OCI-LY3 (cell line): ENCODE results near the gene PEX11G.

ENCODE experiments used
- H2AFZ ChIP-seq: fragments of 200-600, 300-600 bp; shearing (Covaris generic); 2 replicates; pipeline ENCODE4 v1.6.0; 2014; ENCODE audit warnings: antibody characterized with exemption, low read depth, low read length
- H3K27ac ChIP-seq: fragments of 200-600, 300-600 bp; sonication (generic); 2 replicates; pipeline ENCODE4 v1.5.1; 2014; ENCODE audit warnings: mild to moderate bottlenecking, low read length, moderate library complexity, mixed read lengths
- H3K27me3 ChIP-seq: fragments of 200-600, 300-600 bp; sonication (generic); 2 replicates; pipeline ENCODE4 v1.6.1; 2014; ENCODE audit warnings: low read depth, low read length, mixed read lengths
- H3K36me3 ChIP-seq: fragments of 200-600, 300-600 bp; sonication (generic); replicated peaks from 2 replicates; pipeline ENCODE3; 2014; ENCODE audit warnings: low read depth, low read length, mixed read lengths
- H3K4me1 ChIP-seq: fragments of 300-600, 200-600 bp; sonication (generic); 2 replicates; pipeline ENCODE4 v1.6.1; 2014; ENCODE audit warnings: low read length, mixed read lengths
- H3K4me2 ChIP-seq: fragments of 200-600, 300-600 bp; sonication (generic); 2 replicates; pipeline ENCODE4 v1.6.1; 2014; ENCODE audit warnings: low read length, mixed read lengths
- H3K4me3 ChIP-seq: fragments of 300-600, 200-600 bp; sonication (generic); 2 replicates; pipeline ENCODE4 v1.5.1; 2014; ENCODE audit warnings: antibody characterized with exemption, mild to moderate bottlenecking, low read length, moderate library complexity
- H3K79me2 ChIP-seq: fragments of 300-600, 200-600 bp; shearing (Covaris generic); 2 replicates; pipeline ENCODE4 v1.6.1; 2014; ENCODE audit warnings: mild to moderate bottlenecking, low read length, mixed read lengths
- H3K9ac ChIP-seq: fragments of 300-600, 200-600 bp; shearing (Covaris generic); 2 replicates; pipeline ENCODE4 v1.6.0; 2014; ENCODE audit warnings: mild to moderate bottlenecking, low read length, moderate library complexity
- H3K9me3 ChIP-seq: fragments of 200-600, 300-600 bp; shearing (Covaris generic); 2 replicates; pipeline ENCODE4 v1.6.1; 2014; ENCODE audit warnings: low read length, mixed read lengths; ENCODE audit not compliant: insufficient read depth
- H4K20me1 ChIP-seq: fragments of 200-600, 300-600 bp; sonication (generic); 2 replicates; pipeline ENCODE4 v1.6.1; 2016; ENCODE audit warnings: low read length, mixed read lengths; ENCODE audit not compliant: insufficient read depth
- CTCF ChIP-seq: fragments of 200-600, 300-600 bp; sonication (generic); IDR thresholded peaks from 2 replicates; pipeline ENCODE4 v1.5.1; 2014; ENCODE audit warnings: antibody characterized with exemption, low read length, low read depth
- EZH2phosphoT487 ChIP-seq: fragments of 200-600 bp; shearing (Covaris generic); IDR thresholded peaks from 2 replicates; pipeline ENCODE4 v1.6.1; 2018; ENCODE audit warnings: antibody characterized with exemption, mixed run types, low read depth

The PEX11G gene

GRCh38 chr19:7467009-7467989 lies 21.5 kb downstream of the PEX11G start:
- Histone ChIP-seq H3K9me3 (no peaks in the 10 kb centered on the region), H3K79me2 (no peaks in the 10 kb centered on the region), H3K27me3 (no peaks in the 10 kb centered on the region), H3K27ac (no peak overlapping the region), H3K4me1 (no peaks in the 10 kb centered on the region), H3K4me3 (no peak overlapping the region), H3K36me3 (peaks cover 5% of the 10 kb centered on the region), H4K20me1 (0 out of 2 replicates have a peak, but pooled peaks cover 3% of the 10 kb centered on the region), H3K9ac (no peak overlapping the region), H2AFZ (no peak overlapping the region), H3K4me2 (no peak overlapping the region)
- no peak for TF ChIP-seq EZH2phosphoT487

GRCh38 chr19:7463575-7463974 lies 25.3 kb downstream of the PEX11G start:
- TF ChIP-seq EZH2phosphoT487: no peak
- no peak for TF ChIP-seq CTCF
- no peak overlapping the region for H2AFZ ChIP-seq
- H3K36me3 ChIP-seq: peaks cover 15% of the 10 kb centered on the region

GRCh38 chr19:7461841-7462629 lies 26.8 kb downstream of the PEX11G start:
- Histone ChIP-seq H3K9ac (no peak overlapping the region), H3K9me3 (no peaks in the 10 kb centered on the region), H3K4me2 (no peak overlapping the region), H3K36me3 (peaks cover 20% of the 10 kb centered on the region), H3K4me1 (no peaks in the 10 kb centered on the region), H3K27me3 (no peaks in the 10 kb centered on the region), H2AFZ (no peak overlapping the region), H3K27ac (no peak overlapping the region), H3K79me2 (no peaks in the 10 kb centered on the region), H4K20me1 (no peaks in the 10 kb centered on the region), H3K4me3 (no peak overlapping the region)
- no peak for TF ChIP-seq EZH2phosphoT487
- no peak; the same call in 1 of the 2 replicates for TF ChIP-seq CTCF

More at GRCh38 chr19:7463575-7463974, 25.3 kb downstream of the PEX11G start:
- Histone ChIP-seq H3K4me3 (no peak overlapping the region), H3K9ac (no peak overlapping the region), H3K9me3 (no peaks in the 10 kb centered on the region), H3K27ac (no peak overlapping the region), H3K27me3 (no peaks in the 10 kb centered on the region), H3K4me1 (no peaks in the 10 kb centered on the region), H4K20me1 (no peaks in the 10 kb centered on the region), H3K79me2 (no peaks in the 10 kb centered on the region), H3K4me2 (no peak overlapping the region)

- no peak overlapping the region for H3K27ac ChIP-seq
- no peak overlapping the region for H3K9ac ChIP-seq
- no peak overlapping the region for H3K4me2 ChIP-seq
- no peak for TF ChIP-seq CTCF
- TF ChIP-seq EZH2phosphoT487: no peak
- no peaks in the 10 kb centered on the region for H3K4me1 ChIP-seq
- peaks cover 30% of the 10 kb centered on the region for H3K36me3 ChIP-seq
- no peak overlapping the region for H2AFZ ChIP-seq
- no peaks in the 10 kb centered on the region for H3K79me2 ChIP-seq
- no peak overlapping the region for H3K4me3 ChIP-seq
- no peaks in the 10 kb centered on the region for H3K9me3 ChIP-seq
- H3K27me3 ChIP-seq: no peaks in the 10 kb centered on the region
- no peaks in the 10 kb centered on the region for H4K20me1 ChIP-seq
Observed at GRCh38 chr19:7460562-7460966, 28.3 kb downstream of the PEX11G start.
